Astrocyte of the cerebellum (primary cell): ENCODE data around the gene CCDC136.
A peak's percentile ranks its signal among the peaks of the same experiment; 100 is the strongest.

Experiments
- DNase-seq: peaks from one replicate; pipeline ENCODE4 v3.0.0-alpha.2; 2011; ENCODE audit warnings: low read depth
- H3K4me3 ChIP-seq: 2 replicates; pipeline ENCODE4 v1.5.1; 2011; ENCODE audit warnings: mild to moderate bottlenecking, low read depth, low read length, moderate library complexity
- in situ Hi-C: cut with HindIII; loops from 2 replicates; pipeline ENCODE4 v1.10.0; 2017; ENCODE audit warnings: low sequenced_read_pairs
- TF ChIP-seq, protein P1 (sequence below): IDR thresholded peaks from 2 replicates; pipeline ENCODE4 v1.5.1; 2012; ENCODE audit warnings: low read length, low read depth, moderate library complexity, mild to moderate bottlenecking; ENCODE audit errors: missing control alignments

The CCDC136 gene

DNA sequence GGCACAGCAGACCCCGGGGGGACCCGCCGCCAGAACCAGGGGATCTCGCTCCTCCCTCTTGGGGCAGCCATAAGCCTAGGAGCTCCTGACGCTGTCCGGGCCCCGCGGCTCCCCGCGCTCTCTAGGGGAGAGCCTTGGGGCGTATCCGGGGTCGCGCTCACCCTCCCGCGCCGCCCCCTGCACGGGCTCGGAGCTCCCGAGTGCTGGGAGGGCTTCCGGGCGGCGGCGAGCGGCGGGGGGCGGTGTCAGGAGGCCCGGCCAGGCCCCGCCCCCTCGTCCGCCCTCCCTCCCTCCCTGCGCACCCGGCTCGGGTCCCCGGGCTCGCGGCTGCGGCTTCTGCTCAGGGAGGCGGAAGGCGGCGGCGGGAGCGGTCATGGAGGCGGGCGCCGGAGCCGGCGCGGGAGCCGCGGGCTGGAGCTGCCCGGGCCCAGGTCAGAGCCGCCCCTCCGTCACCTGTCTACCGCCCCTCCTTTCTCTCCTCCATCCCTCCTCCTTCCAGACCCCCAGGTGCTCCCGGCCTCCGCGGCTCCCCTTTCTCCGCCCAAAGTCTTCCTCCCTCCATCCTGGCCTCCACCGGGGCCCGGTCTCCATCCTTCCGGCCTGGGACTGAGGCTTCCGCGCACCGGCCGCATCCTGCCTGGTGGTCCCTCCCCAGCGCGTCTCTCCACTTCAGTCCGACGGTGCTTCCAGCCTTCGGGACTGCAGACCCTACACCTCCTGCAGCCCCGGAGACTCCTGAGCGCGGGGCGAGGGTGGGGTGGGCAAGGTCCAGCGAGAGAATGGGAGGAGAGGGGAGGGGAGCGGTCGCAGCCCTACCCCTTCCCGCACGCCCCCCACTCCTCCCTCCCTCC is at the start of gene CCDC136:
Gene CCDC136, plus strand, starts transcription at position 848 of the 851 bp plus-strand sequence. CDS start 444 bp downstream, outside the sequence.
- in situ Hi-C loops: no loop called here
- DNase-seq: no peak
- TF ChIP-seq, protein P1, sequence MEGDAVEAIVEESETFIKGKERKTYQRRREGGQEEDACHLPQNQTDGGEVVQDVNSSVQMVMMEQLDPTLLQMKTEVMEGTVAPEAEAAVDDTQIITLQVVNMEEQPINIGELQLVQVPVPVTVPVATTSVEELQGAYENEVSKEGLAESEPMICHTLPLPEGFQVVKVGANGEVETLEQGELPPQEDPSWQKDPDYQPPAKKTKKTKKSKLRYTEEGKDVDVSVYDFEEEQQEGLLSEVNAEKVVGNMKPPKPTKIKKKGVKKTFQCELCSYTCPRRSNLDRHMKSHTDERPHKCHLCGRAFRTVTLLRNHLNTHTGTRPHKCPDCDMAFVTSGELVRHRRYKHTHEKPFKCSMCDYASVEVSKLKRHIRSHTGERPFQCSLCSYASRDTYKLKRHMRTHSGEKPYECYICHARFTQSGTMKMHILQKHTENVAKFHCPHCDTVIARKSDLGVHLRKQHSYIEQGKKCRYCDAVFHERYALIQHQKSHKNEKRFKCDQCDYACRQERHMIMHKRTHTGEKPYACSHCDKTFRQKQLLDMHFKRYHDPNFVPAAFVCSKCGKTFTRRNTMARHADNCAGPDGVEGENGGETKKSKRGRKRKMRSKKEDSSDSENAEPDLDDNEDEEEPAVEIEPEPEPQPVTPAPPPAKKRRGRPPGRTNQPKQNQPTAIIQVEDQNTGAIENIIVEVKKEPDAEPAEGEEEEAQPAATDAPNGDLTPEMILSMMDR: no peak
- H3K4me3 ChIP-seq: peak within 1 kb of the TSS; percentile 71

DNA sequence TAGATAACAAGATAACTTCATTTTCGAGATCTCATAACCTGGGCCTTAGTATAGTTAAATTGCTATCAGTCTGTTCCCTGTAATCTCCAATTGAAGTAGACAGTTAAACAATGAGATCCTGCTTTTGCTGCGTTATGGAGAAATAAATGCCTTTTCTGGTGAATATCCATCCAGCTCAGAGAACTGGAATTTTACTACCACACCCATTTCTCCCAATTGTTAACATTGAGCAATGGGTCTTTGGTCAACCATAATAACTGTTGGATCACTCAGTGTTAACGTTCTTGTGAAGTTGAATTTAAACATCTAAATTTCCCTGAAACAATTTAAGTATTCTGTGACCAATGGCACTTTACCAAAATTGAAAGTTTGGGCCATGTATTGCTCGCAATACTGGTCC is 49.6 kb upstream of the CCDC136 start:
- no peak overlapping the region for H3K4me3 ChIP-seq
- no peak for DNase-seq
- in situ Hi-C loops: no loop called here
- TF ChIP-seq, protein P1: no peak

DNA sequence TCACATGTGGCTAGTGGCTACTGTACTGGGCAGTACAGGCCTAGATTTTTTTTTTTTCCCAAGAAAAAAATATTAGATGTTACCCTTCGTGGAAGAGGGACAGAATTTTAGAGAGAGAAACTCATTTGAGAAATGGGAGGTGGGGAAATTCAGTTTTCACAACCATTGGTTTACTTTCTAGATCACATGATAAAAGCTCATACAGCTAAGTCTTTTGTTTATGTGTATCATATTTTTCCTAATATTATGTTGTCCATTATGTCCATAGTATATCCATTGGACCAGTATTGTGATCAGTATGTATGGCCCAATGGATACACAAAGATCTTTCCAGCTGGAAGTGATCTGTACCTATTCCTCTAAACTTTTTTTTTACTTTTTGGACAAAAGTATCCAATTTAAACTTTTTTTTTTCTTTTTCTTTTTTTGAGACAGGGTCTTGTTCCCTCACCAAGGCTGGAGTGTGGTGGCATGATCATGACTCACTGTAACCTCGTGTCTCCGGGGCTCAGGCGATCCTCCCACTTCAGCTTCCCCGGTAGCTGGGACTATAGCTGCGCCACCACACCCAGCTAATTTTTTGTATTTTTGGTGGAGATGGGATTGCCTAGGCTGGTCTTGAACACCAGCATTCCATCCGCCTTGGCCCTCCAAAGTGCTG is 48.5 kb upstream of the CCDC136 start:
- in situ Hi-C loops: no loop called here

DNA sequence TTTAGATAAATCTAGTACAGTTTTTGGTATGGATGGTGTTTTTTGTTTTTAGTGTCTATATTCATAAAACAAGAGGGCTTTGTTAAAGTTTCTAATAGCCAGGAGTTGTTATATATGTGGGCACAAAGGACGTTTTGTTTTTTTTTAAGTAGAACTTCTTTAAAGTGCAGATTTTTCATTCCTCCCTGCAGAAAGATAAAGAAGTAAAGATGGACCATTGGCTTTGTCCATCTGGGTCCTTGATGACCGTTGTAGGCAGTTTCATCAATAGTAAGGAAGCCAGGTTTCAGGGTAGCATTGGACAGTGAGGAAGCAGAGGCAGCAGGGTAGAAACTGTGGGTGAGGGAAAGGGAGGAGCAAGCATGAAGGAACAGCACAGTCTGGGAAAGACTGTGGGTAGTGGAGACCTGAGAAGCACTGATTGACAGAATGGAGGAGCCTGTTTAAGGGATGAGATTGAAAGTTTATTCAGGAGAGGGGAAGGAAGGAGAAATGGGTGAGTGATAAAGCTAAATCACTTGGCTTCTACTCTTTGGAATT is 47.3 kb upstream of the CCDC136 start:
- DNase-seq: no peak
- in situ Hi-C loops: no loop called here
- no peak overlapping the region for H3K4me3 ChIP-seq
- TF ChIP-seq, protein P1: no peak

More for the DNA sequence above, 48.5 kb upstream of the CCDC136 start:
- DNase-seq: no peak
- no peak overlapping the region for H3K4me3 ChIP-seq
- TF ChIP-seq, protein P1: no peak

DNA sequence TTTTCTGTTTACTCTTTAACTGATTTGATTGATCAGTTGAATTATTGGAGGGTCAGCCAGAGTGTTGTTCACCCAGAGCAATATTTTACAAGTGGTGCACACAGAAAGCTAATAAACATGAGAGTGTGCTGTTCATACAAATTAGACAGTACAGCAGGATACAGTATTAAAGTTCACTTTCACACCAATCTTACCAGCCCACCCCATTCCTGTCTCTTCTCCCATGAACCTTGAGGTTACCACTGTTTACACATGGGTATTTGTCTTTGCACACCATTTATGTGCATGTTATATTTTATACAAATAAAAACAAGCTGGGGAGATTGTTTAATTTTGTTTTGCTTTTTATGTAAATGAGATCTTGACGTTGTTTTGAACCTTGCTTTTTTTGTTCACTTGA is 46.1 kb upstream of the CCDC136 start:
- no peak for DNase-seq
- in situ Hi-C loops: no loop called here
- TF ChIP-seq, protein P1: no peak
- no peak overlapping the region for H3K4me3 ChIP-seq

DNA sequence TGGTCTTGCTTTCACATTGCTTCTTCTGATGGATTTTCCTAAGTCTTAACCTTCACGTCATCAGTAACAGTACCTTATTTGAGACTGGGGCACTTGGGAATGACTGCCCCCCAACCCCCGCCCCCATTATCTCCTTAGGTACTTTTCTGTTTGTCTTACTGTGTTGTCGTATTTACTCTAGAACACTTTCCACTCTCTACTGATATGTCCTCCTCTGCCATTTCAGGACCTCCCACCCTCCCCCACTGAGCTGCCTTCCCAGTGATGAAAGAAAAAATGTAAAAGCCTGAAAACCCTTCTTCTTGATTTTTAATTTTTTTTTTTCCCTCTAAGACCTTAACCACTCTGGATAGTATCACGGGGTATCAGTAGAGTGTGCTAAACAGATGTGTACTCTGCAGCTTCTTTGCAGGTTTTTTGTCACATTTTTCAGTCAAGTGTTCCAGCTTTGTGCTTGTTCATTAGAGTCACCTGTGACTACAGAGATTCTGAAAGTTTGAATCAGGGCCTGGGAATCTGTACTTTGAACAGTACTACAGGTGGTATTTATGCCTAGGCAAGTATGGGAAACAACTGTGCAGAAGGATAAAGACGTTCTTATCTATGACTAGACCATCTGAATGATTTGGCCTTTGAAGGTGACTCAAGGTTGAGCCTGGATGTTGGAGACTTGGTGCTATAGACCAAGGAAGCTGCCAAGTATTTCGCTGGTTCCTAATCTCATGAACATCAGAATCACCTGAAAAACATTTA is 44.3 kb upstream of the CCDC136 start:
- no peak overlapping the region for H3K4me3 ChIP-seq
- in situ Hi-C loops: no loop called here
- no peak for DNase-seq
- TF ChIP-seq, protein P1: no peak
